Measurements from ENCODE around the gene FCER2.

- TF ChIP-seq CTCF (conservative IDR thresholded peaks at IDR 0.05; ENCODE audit: low read depth, low read length) = no peak
- no peak for TF ChIP-seq EZH2phosphoT487 (IDR thresholded peaks at IDR 0.05; ENCODE audit: borderline replicate concordance, low read length)
- TF ChIP-seq EZH2 (IDR thresholded peaks at IDR 0.05; ENCODE audit: low read length, unreplicated experiment) = no peak
These were observed 46.2 kb upstream of the FCER2 start for GRCh38 chr19:7748171-7748570.

Measured in PC-3 (cell line).